GM12878 (cell line): ENCODE measurements around the gene COPS8. TPM values are rescaled to one million over a fixed set of nuclear protein-coding genes. Genes with fewer than 3 reads are reported as not detected.

Source experiments
- ATAC-seq: fragments of 200-7000 bp; cut with Tn5 transposase; 3 replicates; pipeline ENCODE4 v1.9.1; 2020; ENCODE audit warnings: mild to moderate bottlenecking, moderate library complexity
- BruUV-seq: library from RNA; stranded (reverse); fragments of 400-500 nt; replicated peaks from 2 replicates; lab custom pipeline; 2021; lab: Mats Ljungman, UMichigan
- CTCF ChIA-PET: fragments of 300-600 bp; sonication (Branson Sonifier 250); formaldehyde crosslinking; extraction: SDS; loops from one replicate; lab custom pipeline; 2021; ENCODE audit warnings: inconsistent platforms; lab: Yijun Ruan, JAX
- POLR2A ChIA-PET: fragments of 350-600 bp; formaldehyde crosslinking; extraction: SDS; loops from one replicate; lab custom pipeline; 2021; ENCODE audit warnings: inconsistent platforms; lab: Charles Lee
- RAD21 ChIA-PET: fragments of 300-600 bp; sonication (Branson Sonifier 250); formaldehyde crosslinking; loops from one replicate; lab custom pipeline; 2023; ENCODE audit warnings: antibody characterized with exemption; ENCODE audit not compliant: unreplicated experiment; lab: Charles Lee
- SMC1A ChIA-PET: fragments of 300-600 bp; sonication (Branson Sonifier 250); formaldehyde crosslinking; loops from one replicate; lab custom pipeline; 2023; ENCODE audit not compliant: unreplicated experiment, uncharacterized antibody; lab: Charles Lee
- DNase-seq: peaks from one replicate; pipeline ENCODE4 v3.0.0-alpha.2; 2011; ENCODE audit warnings: low read depth, low spot score
- FAIRE-seq: peaks from 3 replicates; lab custom pipeline; 2011; peaks lifted over from hg19 to GRCh38; lab: Jason Lieb, UNC
- H2AFZ ChIP-seq: 2 replicates; pipeline ENCODE4 v1.6.0; 2011; ENCODE audit warnings: low read depth, low read length, control low read depth; ENCODE audit not compliant: control insufficient read depth
- H3K27ac ChIP-seq: 2 replicates; pipeline ENCODE4 v1.5.1; 2011; ENCODE audit warnings: control low read depth; ENCODE audit not compliant: control insufficient read depth, insufficient read depth
- H3K27me3 ChIP-seq, 2 experiments: replicated peaks in 1 of 2; 2 replicates each; pipeline versions ENCODE4 v1.6.0 to v1.6.1; 2011; ENCODE audit warnings: low read length in 1 of 2; ENCODE audit not compliant: control insufficient read depth in 2 of 2, insufficient read depth in 2 of 2
- H3K36me3 ChIP-seq, 2 experiments: 2 replicates each; pipeline ENCODE4 v1.5.1; 2011; ENCODE audit warnings: low read length in 1 of 2; ENCODE audit not compliant: control insufficient read depth in 2 of 2, insufficient read depth in 2 of 2
- H3K4me1 ChIP-seq: 2 replicates; pipeline ENCODE4 v1.6.1; 2011; ENCODE audit warnings: mild to moderate bottlenecking, low read length, moderate library complexity, mixed read lengths; ENCODE audit not compliant: control insufficient read depth, insufficient read depth
- H3K4me2 ChIP-seq: 2 replicates; pipeline ENCODE4 v1.6.0; 2011; ENCODE audit warnings: control low read depth; ENCODE audit not compliant: control insufficient read depth, insufficient read depth
- H3K4me3 ChIP-seq: fragments of 200-600 bp; sonication (generic); 2 replicates; pipeline ENCODE4 v1.5.1; 2016
- H3K79me2 ChIP-seq: 2 replicates; pipeline ENCODE4 v1.6.0; 2011; ENCODE audit warnings: low read length; ENCODE audit not compliant: control insufficient read depth, insufficient read depth
- H3K9ac ChIP-seq: 2 replicates; pipeline ENCODE4 v1.8.0; 2011; ENCODE audit warnings: low read length, control low read depth, mixed read lengths; ENCODE audit not compliant: control insufficient read depth, insufficient read depth
- H3K9me3 ChIP-seq: replicated peaks from 3 replicates; pipeline ENCODE4 v1.5.1; 2011; ENCODE audit warnings: mild to moderate bottlenecking, low read length; ENCODE audit not compliant: control insufficient read depth, insufficient read depth
- H4K20me1 ChIP-seq: 2 replicates; pipeline ENCODE4 v1.6.0; 2011; ENCODE audit not compliant: control insufficient read depth, insufficient read depth
- EP300 ChIP-seq, 2 experiments: fragments of 150-350 bp in 1 of 2; IDR thresholded peaks; 2 replicates each; pipeline ENCODE4 v1.6.1; 2011 to 2012; ENCODE audit warnings: low read depth in 2 of 2, low read length in 2 of 2, borderline replicate concordance in 1 of 2, improper control_type of control experiment in 1 of 2, inconsistent platforms in 1 of 2; ENCODE audit not compliant: control insufficient read depth in 1 of 2
- MYB ChIP-seq: fragments of 150-350 bp; IDR thresholded peaks from 2 replicates; pipeline ENCODE4 v1.6.1; 2014; ENCODE audit warnings: mild to moderate bottlenecking, low read depth, low read length, borderline replicate concordance
- MYC ChIP-seq: IDR thresholded peaks from 2 replicates; pipeline ENCODE4 v1.6.1; 2011; ENCODE audit warnings: mild to moderate bottlenecking, low read length, moderate library complexity, inconsistent platforms; ENCODE audit not compliant: insufficient read depth, insufficient replicate concordance, insufficient read length, severe bottlenecking
- RB1 ChIP-seq: fragments of 450-650 bp; formaldehyde crosslinking; IDR thresholded peaks from 2 replicates; pipeline ENCODE4 v1.6.1; 2017; ENCODE audit warnings: mild to moderate bottlenecking, borderline replicate concordance
- SMC3 ChIP-seq: IDR thresholded peaks from 2 replicates; pipeline ENCODE4 v1.6.1; 2011; ENCODE audit warnings: low read length, improper control_type of control experiment, borderline replicate concordance
- TARDBP ChIP-seq: IDR thresholded peaks from 2 replicates; pipeline ENCODE4 v1.6.1; 2016; ENCODE audit warnings: borderline replicate concordance
- WGBS: methylation state at CpG from one replicate; pipeline ENCODE4 v1.1.6; 2016; ENCODE audit warnings: low lambda C conversion rate; ENCODE audit not compliant: insufficient replicate concordance, insufficient coverage; ENCODE audit errors: missing lambda C conversion rate; 5-methylcytosine and 5-hydroxymethylcytosine counted together
- in situ Hi-C: fragments of 300-500 bp; cut with MboI; formaldehyde crosslinking; loops from 9 replicates; pipeline ENCODE4 v1.14.3; 2018; ENCODE audit warnings: mixed read lengths
- intact Hi-C: fragments of 100-400 bp; cut with micrococcal nuclease; formaldehyde crosslinking; loops from one replicate; pipeline ENCODE4 v1.14.2; 2022; ENCODE audit not compliant: unreplicated experiment
- polyA plus RNA-seq, 11 experiments: library from polyadenylated mRNA; depleted of rRNA in 4 of 11; unstranded in 6 of 11; stranded (reverse) in 5 of 11; fragments of >200 nt; fragmentation: Nextera tagmentation in 4 of 11; fragmentation: Illumina TruSeq in 1 of 11; extraction: Ambion mirVana in 4 of 11; extraction: Trizol in 1 of 11; gene quantifications; 1 replicate in 1 of 11; 2 replicates in 10 of 11; pipeline versions ENCODE4 v1.2.1 to v1.2.3, GENCODE V29; 2011 to 2016; ENCODE audit warnings: inconsistent platforms in 2 of 11, missing spikeins in 2 of 11, low read depth in 1 of 11
- total RNA-seq, 4 experiments: library from RNA; depleted of rRNA in 3 of 4; stranded (reverse); fragments of >200 nt in 3 of 4; fragmentation: Illumina TruSeq in 1 of 4; extraction: Trizol in 1 of 4; gene quantifications; 2 replicates each; pipeline versions ENCODE4 v1.2.1 to v1.2.3, GENCODE V29; 2013 to 2021
- TF ChIP-seq, protein P1 (sequence below): fragments of 450-650 bp; IDR thresholded peaks from 2 replicates; pipeline ENCODE4 v1.6.1; 2017; ENCODE audit warnings: mild to moderate bottlenecking, low read depth, inconsistent platforms; ENCODE audit not compliant: poor library complexity, severe bottlenecking
- TF ChIP-seq, protein P2 (sequence below): IDR thresholded peaks from 2 replicates; pipeline ENCODE4 v1.6.1; 2011; ENCODE audit warnings: borderline replicate concordance, low read depth, mild to moderate bottlenecking, moderate library complexity, low read length; ENCODE audit not compliant: insufficient read depth, poor library complexity, severe bottlenecking
- TF ChIP-seq, protein P3 (sequence below): fragments of 450-650 bp; IDR thresholded peaks from 2 replicates; pipeline ENCODE4 v1.6.1; 2016; ENCODE audit warnings: mild to moderate bottlenecking, moderate library complexity, borderline replicate concordance

COPS8 gene
- total and polyA plus RNA-seq, 10 of the 15 experiments (the other 5 are each of a cell fraction or from before 2014, with no cell fraction given), result 44.0 to 134 (median 107) TPM

DNA sequence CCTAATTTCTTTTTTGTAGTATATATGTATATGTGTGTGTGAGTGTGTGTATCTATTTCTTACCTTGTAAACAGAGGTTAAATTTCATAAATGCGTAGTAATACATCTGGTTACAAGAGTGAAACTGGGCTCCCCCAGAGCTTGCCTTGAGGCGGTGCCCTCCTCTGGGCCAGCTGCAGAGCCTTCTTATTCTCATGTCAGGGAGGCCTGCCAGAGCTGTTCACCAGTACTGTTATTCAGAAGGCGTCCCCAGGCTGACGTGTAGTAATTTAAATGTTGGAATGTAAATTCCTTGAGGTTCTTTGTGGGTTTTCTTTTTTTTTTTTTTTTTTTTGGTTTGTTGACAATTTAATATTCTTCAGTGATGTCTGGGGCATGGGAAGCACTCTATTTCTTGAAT lies 11.2 kb downstream of the COPS8 start:
- ChIA-PET RAD21 (no interaction called here), SMC1A (interaction anchor here (1.1 kb wide), 1 partner anchor 11 kb away, joined by 4 read pairs; the partner anchor contains the start of gene COPS8), POLR2A (interaction anchor here (0.7 kb wide), 1 partner anchor 757 kb away, joined by 3 read pairs; no protein-coding TSS in a partner anchor), CTCF (interaction anchor here (1.0 kb wide), 1 partner anchor 11 kb away, joined by 3 read pairs; no protein-coding TSS in a partner anchor)
- no peak overlapping the region for H2AFZ ChIP-seq
- H3K9ac ChIP-seq, result no peak overlapping the region
- FAIRE-seq (no peak), DNase-seq (no peak), ATAC-seq (no peak)
- H3K27me3 ChIP-seq, result no peaks in the 10 kb centered on the region
- TF ChIP-seq, protein P1, sequence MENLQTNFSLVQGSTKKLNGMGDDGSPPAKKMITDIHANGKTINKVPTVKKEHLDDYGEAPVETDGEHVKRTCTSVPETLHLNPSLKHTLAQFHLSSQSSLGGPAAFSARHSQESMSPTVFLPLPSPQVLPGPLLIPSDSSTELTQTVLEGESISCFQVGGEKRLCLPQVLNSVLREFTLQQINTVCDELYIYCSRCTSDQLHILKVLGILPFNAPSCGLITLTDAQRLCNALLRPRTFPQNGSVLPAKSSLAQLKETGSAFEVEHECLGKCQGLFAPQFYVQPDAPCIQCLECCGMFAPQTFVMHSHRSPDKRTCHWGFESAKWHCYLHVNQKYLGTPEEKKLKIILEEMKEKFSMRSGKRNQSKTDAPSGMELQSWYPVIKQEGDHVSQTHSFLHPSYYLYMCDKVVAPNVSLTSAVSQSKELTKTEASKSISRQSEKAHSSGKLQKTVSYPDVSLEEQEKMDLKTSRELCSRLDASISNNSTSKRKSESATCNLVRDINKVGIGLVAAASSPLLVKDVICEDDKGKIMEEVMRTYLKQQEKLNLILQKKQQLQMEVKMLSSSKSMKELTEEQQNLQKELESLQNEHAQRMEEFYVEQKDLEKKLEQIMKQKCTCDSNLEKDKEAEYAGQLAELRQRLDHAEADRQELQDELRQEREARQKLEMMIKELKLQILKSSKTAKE, result no peak
- TF ChIP-seq TARDBP (no peak), MYC (no peak), SMC3 (no peak), RB1 (no peak), EP300 (IDR thresholded peaks at IDR 0.05; ENCODE audit: borderline replicate concordance in 1 of 2, control insufficient read depth in 1 of 2, low read depth in 2 of 2, low read length in 2 of 2) (no peak), MYB (no peak)
- TF ChIP-seq, protein P2, sequence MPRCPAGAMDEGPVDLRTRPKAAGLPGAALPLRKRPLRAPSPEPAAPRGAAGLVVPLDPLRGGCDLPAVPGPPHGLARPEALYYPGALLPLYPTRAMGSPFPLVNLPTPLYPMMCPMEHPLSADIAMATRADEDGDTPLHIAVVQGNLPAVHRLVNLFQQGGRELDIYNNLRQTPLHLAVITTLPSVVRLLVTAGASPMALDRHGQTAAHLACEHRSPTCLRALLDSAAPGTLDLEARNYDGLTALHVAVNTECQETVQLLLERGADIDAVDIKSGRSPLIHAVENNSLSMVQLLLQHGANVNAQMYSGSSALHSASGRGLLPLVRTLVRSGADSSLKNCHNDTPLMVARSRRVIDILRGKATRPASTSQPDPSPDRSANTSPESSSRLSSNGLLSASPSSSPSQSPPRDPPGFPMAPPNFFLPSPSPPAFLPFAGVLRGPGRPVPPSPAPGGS, result no peak
- TF ChIP-seq, protein P3, sequence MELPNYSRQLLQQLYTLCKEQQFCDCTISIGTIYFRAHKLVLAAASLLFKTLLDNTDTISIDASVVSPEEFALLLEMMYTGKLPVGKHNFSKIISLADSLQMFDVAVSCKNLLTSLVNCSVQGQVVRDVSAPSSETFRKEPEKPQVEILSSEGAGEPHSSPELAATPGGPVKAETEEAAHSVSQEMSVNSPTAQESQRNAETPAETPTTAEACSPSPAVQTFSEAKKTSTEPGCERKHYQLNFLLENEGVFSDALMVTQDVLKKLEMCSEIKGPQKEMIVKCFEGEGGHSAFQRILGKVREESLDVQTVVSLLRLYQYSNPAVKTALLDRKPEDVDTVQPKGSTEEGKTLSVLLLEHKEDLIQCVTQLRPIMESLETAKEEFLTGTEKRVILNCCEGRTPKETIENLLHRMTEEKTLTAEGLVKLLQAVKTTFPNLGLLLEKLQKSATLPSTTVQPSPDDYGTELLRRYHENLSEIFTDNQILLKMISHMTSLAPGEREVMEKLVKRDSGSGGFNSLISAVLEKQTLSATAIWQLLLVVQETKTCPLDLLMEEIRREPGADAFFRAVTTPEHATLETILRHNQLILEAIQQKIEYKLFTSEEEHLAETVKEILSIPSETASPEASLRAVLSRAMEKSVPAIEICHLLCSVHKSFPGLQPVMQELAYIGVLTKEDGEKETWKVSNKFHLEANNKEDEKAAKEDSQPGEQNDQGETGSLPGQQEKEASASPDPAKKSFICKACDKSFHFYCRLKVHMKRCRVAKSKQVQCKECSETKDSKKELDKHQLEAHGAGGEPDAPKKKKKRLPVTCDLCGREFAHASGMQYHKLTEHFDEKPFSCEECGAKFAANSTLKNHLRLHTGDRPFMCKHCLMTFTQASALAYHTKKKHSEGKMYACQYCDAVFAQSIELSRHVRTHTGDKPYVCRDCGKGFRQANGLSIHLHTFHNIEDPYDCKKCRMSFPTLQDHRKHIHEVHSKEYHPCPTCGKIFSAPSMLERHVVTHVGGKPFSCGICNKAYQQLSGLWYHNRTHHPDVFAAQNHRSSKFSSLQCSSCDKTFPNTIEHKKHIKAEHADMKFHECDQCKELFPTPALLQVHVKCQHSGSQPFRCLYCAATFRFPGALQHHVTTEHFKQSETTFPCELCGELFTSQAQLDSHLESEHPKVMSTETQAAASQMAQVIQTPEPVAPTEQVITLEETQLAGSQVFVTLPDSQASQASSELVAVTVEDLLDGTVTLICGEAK, result no peak
- no peak overlapping the region for H3K4me3 ChIP-seq
- no peaks in the 10 kb centered on the region for H4K20me1 ChIP-seq
- intact Hi-C loops, result no loop called here
- in situ Hi-C loops, result no loop called here
- peaks cover 2 to 22% of the 10 kb centered on the region in 2 experiments for H3K36me3 ChIP-seq
- no peaks in the 10 kb centered on the region for H3K9me3 ChIP-seq
- WGBS, result 98% methylated on average over 4 of the region's 4 CpGs
- H3K79me2 ChIP-seq, result no peaks in the 10 kb centered on the region
- no peak overlapping the region for H3K4me2 ChIP-seq
- H3K4me1 ChIP-seq, result no peaks in the 10 kb centered on the region
- no TSS peak for BruUV-seq
- H3K27ac ChIP-seq, result no peak overlapping the region
